Fibroblast of mammary gland (primary cell): ENCODE measurements around the gene CDHR2.

ENCODE experiments used
- DNase-seq: peaks from one replicate; pipeline ENCODE4 v3.0.0-alpha.2; 2010; ENCODE audit warnings: low read depth
- H3K4me3 ChIP-seq: 2 replicates; pipeline ENCODE4 v1.5.1; 2011; ENCODE audit warnings: low read depth, mild to moderate bottlenecking, low read length, moderate library complexity; ENCODE audit not compliant: control insufficient read depth
- TF ChIP-seq, protein P1 (sequence below): conservative IDR thresholded peaks from 2 replicates; pipeline ENCODE4 v1.5.1; 2011; ENCODE audit warnings: low read depth, low read length, inconsistent platforms; ENCODE audit not compliant: control insufficient read depth, insufficient read depth

The CDHR2 gene

DNA sequence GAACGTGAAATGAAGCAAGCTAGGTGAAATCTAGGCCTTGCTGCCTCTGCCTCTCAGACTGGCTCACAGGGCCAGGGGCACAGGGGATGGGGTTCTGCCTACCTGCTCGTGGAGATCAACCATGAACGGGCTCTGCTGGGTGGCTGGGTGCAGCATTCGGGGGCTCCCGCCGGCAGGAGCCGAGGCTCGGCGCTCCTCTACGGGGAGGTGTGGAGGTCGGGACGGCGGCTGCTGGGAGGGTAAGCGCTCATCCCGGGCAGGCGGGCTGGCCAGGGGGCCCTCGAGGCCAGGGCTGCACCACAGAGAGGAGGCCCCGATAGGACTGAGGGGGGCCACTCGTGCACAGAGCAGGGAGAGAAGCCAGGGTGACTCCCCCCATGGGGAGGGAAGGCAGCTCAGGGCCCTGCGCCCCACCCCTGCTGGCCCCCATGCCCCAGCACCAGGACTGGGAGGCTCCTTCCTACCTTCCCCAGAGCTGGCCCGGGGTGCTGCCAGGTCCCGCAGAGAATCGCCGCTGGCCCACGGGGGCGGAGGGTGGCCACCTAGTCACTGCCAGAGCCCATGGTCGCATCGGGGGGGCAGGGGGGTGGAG lies 17.1 kb upstream of the CDHR2 start:
- no peak overlapping the region for H3K4me3 ChIP-seq
- TF ChIP-seq, protein P1, sequence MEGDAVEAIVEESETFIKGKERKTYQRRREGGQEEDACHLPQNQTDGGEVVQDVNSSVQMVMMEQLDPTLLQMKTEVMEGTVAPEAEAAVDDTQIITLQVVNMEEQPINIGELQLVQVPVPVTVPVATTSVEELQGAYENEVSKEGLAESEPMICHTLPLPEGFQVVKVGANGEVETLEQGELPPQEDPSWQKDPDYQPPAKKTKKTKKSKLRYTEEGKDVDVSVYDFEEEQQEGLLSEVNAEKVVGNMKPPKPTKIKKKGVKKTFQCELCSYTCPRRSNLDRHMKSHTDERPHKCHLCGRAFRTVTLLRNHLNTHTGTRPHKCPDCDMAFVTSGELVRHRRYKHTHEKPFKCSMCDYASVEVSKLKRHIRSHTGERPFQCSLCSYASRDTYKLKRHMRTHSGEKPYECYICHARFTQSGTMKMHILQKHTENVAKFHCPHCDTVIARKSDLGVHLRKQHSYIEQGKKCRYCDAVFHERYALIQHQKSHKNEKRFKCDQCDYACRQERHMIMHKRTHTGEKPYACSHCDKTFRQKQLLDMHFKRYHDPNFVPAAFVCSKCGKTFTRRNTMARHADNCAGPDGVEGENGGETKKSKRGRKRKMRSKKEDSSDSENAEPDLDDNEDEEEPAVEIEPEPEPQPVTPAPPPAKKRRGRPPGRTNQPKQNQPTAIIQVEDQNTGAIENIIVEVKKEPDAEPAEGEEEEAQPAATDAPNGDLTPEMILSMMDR, result no peak
- no peak for DNase-seq

DNA sequence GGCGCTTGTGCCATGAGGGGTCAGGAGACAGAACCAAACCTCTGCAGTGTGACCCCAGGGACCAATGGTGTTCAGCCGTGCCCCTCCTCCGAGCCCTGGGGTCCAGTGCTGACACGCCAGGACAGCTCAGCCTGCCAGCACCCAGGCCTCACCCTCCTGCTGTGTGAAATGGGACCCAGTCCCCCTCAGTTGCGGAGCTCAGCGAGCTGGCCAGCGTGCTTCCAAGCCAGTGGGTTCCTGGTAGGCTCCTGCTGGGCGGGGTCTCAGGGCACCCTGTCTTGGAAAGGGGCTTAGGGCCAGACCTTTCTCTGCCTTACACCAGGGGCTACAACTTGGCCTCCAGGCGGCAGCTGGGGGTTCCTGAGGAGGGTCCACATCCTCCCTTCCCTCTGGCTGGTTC lies 16.3 kb upstream of the CDHR2 start:
- no peak overlapping the region for H3K4me3 ChIP-seq
- TF ChIP-seq, protein P1, result no peak
- DNase-seq, result no peak

DNA sequence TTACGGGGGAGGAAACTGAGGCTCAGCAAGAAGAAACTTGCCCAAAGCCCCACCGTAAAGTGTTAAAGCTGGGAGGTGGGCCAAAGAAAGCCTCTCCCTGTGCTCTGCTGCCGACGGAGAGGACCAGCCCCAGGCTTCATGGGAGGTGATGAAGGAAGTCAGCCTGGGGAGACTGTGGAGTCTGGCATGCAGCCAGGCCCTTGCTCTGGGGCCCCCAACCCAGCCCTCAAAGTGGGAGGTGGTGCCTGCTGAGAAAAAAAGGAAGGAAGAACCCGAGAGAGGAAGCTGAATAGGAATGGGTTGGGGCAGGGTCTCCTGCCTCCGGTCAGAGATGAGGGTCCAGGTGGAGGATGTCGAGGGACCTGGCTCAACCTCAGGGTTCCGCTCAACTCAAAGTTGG lies 15.8 kb upstream of the CDHR2 start:
- DNase-seq, result no peak
- TF ChIP-seq, protein P1, result no peak
- no peak overlapping the region for H3K4me3 ChIP-seq

DNA sequence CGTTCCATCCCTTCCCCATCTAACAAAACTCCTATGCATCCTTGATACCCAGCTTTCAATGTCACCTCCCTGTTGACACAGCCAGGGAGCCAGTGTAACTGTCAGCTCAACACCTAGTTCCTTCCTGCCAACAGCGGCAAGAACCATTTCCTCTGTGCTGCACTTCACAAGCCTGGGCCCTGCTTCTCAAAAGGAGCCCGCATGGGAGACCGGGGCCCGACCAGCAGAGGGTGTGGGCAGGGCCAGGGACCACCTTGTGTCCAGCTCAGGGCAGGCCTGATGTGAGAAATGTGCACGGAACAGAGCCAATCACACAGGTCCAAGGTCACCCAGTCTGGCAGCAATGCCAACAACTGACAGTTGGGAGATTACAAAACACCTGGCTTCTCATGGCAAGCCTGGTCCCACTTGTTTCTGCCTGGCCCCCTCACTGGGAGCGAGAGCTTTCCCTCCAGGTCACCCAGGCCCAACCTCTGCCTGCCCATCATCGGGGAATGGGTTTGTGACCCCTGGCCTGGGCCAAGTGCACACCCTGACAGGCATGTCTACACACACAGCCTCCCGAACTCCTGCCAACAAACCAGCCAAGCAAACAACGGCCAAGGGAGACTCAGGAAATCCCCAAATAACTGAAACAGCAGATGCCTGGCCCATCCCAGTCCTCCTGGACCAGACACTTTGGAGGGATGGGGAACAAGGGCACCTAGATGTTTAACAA lies 15.1 kb upstream of the CDHR2 start:
- TF ChIP-seq, protein P1, result no peak
- DNase-seq, result no peak
- no peak overlapping the region for H3K4me3 ChIP-seq

DNA sequence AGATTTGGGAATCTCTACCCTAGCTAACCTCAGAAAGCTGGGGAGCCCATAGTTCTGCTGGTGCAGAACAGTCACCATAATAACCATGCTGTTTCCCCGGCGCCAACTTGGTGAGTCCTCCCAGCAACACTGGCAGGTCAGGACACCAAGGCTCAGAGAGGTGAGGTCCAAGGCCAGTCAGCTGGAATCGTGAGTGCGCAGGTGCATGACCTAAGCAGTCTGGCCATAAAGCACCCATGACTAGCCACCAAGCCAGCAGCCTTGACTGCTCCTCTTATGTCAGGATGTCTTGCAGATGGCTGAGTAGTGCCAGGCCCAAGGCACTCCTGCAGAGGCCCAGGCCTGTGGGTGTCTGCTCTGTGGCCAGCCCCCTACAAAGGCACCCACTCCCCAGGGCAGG lies 14.5 kb upstream of the CDHR2 start:
- TF ChIP-seq, protein P1, result no peak
- no peak for DNase-seq
- H3K4me3 ChIP-seq, result no peak overlapping the region

DNA sequence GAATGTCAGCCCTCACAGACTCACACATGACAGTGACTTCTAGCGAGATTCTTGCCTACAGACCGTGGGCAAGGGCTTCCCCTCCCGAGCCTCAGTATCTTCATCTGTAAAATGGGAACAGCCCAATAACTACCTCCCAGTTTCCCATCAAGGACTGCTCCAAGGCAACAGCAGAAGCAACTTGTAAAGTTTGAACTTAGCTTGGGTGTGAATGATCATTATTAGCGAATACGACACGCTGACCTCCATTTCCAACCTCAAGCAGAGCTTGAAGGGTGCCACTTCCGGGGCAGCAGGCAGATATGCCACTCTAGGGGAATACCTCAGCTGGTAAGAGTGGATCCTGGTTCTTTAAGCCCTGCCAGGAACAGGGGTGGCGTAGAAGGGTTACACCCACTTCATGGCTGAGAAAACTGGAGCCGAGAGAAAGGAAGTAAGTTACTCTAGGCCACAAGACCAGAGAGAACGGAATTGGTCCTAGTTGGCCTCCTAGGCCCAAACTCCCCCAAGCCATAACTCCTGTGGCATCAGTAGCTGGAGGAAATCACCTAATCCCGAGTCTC lies 14.0 kb upstream of the CDHR2 start:
- H3K4me3 ChIP-seq, result peak overlapping the region; percentile 81
- no peak for DNase-seq
- TF ChIP-seq, protein P1, result no peak

DNA sequence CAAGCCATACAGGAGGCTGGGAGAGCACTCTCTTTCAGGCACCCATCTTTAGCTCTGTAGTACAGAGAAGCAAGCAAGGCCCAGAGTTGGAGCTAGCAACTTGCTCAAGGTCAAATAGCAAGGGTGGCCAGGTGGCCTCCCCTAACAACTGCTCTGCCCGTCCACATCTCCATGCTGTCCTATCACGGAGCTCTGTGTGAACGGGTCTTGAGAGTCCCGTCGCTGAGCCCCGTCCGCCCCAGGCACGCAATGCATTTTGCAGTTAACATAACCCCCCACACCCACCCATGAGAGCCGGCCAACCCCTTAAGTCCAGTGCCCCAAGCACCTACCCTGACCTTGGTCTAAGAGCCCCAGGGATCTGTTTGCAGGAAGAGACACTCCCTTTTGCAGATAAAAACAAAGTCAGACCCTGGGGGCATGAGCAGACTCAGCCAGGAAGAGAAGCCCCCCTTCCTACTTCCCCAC lies 13.4 kb upstream of the CDHR2 start:
- H3K4me3 ChIP-seq, result peak overlapping the region; percentile 81
- DNase-seq, result no peak
- TF ChIP-seq, protein P1, result no peak
